Kidney epithelial cell (primary cell): ENCODE results near the gene SHISA9. TPM values are rescaled to one million over a fixed set of nuclear protein-coding genes. Genes with fewer than 3 reads are reported as not detected.
"Not testable (repeated sequence)": the region's sequence is repeated elsewhere in the genome, so short reads cannot be mapped to it uniquely, and the experiment has no call there.

Experiments used
- DNase-seq: peaks from one replicate; pipeline ENCODE4 v3.0.0-alpha.2; 2010; ENCODE audit warnings: low read depth
- H3K27me3 ChIP-seq: 2 replicates; pipeline ENCODE4 v1.6.0; 2011; ENCODE audit warnings: low read length; ENCODE audit not compliant: control insufficient read depth, insufficient read depth
- H3K36me3 ChIP-seq: 2 replicates; pipeline ENCODE4 v1.5.1; 2011; ENCODE audit warnings: low read length; ENCODE audit not compliant: control insufficient read depth, insufficient read depth
- H3K4me3 ChIP-seq: 2 replicates; pipeline ENCODE4 v1.5.1; 2011; ENCODE audit warnings: low read depth, mild to moderate bottlenecking, control low read depth, low read length
- CTCF ChIP-seq: IDR thresholded peaks from 2 replicates; pipeline ENCODE4 v1.5.1; 2011; ENCODE audit warnings: mild to moderate bottlenecking, moderate library complexity, low read length, control low read depth, inconsistent platforms; ENCODE audit not compliant: insufficient read depth, poor library complexity, severe bottlenecking
- total RNA-seq: library from RNA; depleted of rRNA; stranded (reverse); fragments of >200 nt; gene quantifications from 2 replicates; pipeline ENCODE4 v1.2.3, GENCODE V29; 2015

Gene SHISA9
- total RNA-seq, 1 donor from 2014 or later: 32.8 TPM

- no peak for DNase-seq
- Histone ChIP-seq H3K27me3 (no peaks in the 10 kb centered on the region), H3K4me3 (no peak overlapping the region), H3K36me3 (no peaks in the 10 kb centered on the region)
- no peak for TF ChIP-seq CTCF
Observed at GRCh38 chr16:12906765-12907516, 5.5 kb downstream of the SHISA9 start.

GRCh38 chr16:12907670-12908233, 6.4 kb downstream of the SHISA9 start:
- DNase-seq: no peak
- Histone ChIP-seq H3K4me3 (no peak overlapping the region), H3K36me3 (no peaks in the 10 kb centered on the region), H3K27me3 (no peaks in the 10 kb centered on the region)
- TF ChIP-seq CTCF: peak; percentile 10

GRCh38 chr16:12917246-12917645, 15.8 kb downstream of the SHISA9 start:
- DNase-seq: no peak
- Histone ChIP-seq H3K4me3 (no peak overlapping the region), H3K27me3 (no peaks in the 10 kb centered on the region), H3K36me3 (no peaks in the 10 kb centered on the region)
- TF ChIP-seq CTCF: no peak

GRCh38 chr16:12917653-12918052, 16.3 kb downstream of the SHISA9 start:
- no peak for TF ChIP-seq CTCF
- no peaks in the 10 kb centered on the region for H3K27me3 ChIP-seq
- no peak for DNase-seq
- H3K36me3 ChIP-seq: no peaks in the 10 kb centered on the region
- H3K4me3 ChIP-seq: no peak overlapping the region

GRCh38 chr16:12920739-12921138, 19.3 kb downstream of the SHISA9 start:
- DNase-seq: no peak
- no peak for TF ChIP-seq CTCF
- Histone ChIP-seq H3K4me3 (no peak overlapping the region), H3K27me3 (no peaks in the 10 kb centered on the region), H3K36me3 (no peaks in the 10 kb centered on the region)

- not testable (repeated sequence) for H3K27me3 ChIP-seq, DNase-seq, H3K36me3 ChIP-seq, H3K4me3 ChIP-seq
Observed at GRCh38 chr16:12923640-12924039, 22.2 kb downstream of the SHISA9 start.
